ENCODE data around the gene CYTH4. TPM values are rescaled to one million over a fixed set of nuclear protein-coding genes. Genes with fewer than 3 reads are reported as not detected.

The CYTH4 gene
- total and polyA plus RNA-seq, 2 of the 13 experiments (the other 11 are each of a cell fraction or from before 2014, with no cell fraction given): not detected

GRCh38 chr22:37275622-37276021 lies 6.7 kb upstream of the CYTH4 start:
- WGBS (ENCODE audit: low lambda C conversion rate): 0% methylated on average over 5 of the region's 5 CpGs
- POLR2A ChIA-PET: no interaction called here
- FAIRE-seq: no peak

More at GRCh38 chr22:37275622-37276021, 6.7 kb upstream of the CYTH4 start:
- BruUV-seq (replicated peaks): no TSS peak
- no peaks in the 10 kb centered on the region for H3K36me3 ChIP-seq (replicated peaks in 1 of 2; ENCODE audit: control insufficient read depth in 1 of 2, insufficient read depth in 2 of 2, low read length in 2 of 2)
- H3K27me3 ChIP-seq (ENCODE audit: control insufficient read depth in 1 of 2, insufficient read depth in 2 of 2, low read length in 2 of 2): peaks cover 3 to 44% of the 10 kb centered on the region in 2 experiments; a peak in 4 of 5 replicates
- intact Hi-C loops (cut with micrococcal nuclease; ENCODE audit: unreplicated experiment): no loop called here
- in situ Hi-C loops (cut with HindIII; ENCODE audit: extremely low pct_ligation_motif_present, low pct_unique_long_range_greater_than_20kb): no loop called here
- ATAC-seq (no peak), DNase-seq (ENCODE audit: low spot score) (no peak)
- no peak overlapping the region for H2AFZ ChIP-seq (ENCODE audit: low read length)
- H3K4me3 ChIP-seq (replicated peaks in 1 of 3; ENCODE audit: insufficient read depth in 1 of 3, low read depth in 2 of 3, low read length in 3 of 3): no peak overlapping the region
- no peaks in the 10 kb centered on the region for H4K20me1 ChIP-seq (ENCODE audit: insufficient read depth, low read length)
- no peak overlapping the region for H3K4me2 ChIP-seq (ENCODE audit: low read depth, low read length)
- no peak overlapping the region for H3K9ac ChIP-seq (ENCODE audit: insufficient read depth, low read depth, low read length)
- TF ChIP-seq ZNF598 (CRISPR knock-in tag; IDR thresholded peaks at IDR 0.05; ENCODE audit: borderline replicate concordance): no peak
- TF ChIP-seq AKAP8 (CRISPR knock-in tag; IDR thresholded peaks at IDR 0.05): no peak
- TF ChIP-seq NR2F2 (IDR thresholded peaks at IDR 0.05; ENCODE audit: borderline replicate concordance, low read depth): no peak
- no peak for TF ChIP-seq UBTF (CRISPR knock-in tag; IDR thresholded peaks at IDR 0.05)
- no peak for TF ChIP-seq TBX2 (CRISPR knock-in tag; IDR thresholded peaks at IDR 0.05; ENCODE audit: borderline replicate concordance)
- TF ChIP-seq XBP1 (CRISPR knock-in tag; IDR thresholded peaks at IDR 0.05): no peak
- no peak for TF ChIP-seq TBL1XR1 (IDR thresholded peaks at IDR 0.05; ENCODE audit: borderline replicate concordance, low read length, partially characterized antibody)
- TF ChIP-seq ZNF674 (CRISPR knock-in tag; IDR thresholded peaks at IDR 0.05; ENCODE audit: low read depth): no peak
- TF ChIP-seq RXRB (CRISPR knock-in tag; IDR thresholded peaks at IDR 0.05; ENCODE audit: borderline replicate concordance): no peak
- TF ChIP-seq HNF1B (CRISPR knock-in tag; IDR thresholded peaks at IDR 0.05): no peak
- H3K4me1 ChIP-seq (ENCODE audit: insufficient read depth, low read length): no peaks in the 10 kb centered on the region; the same call in 1 of the 2 replicates
- H3K9me3 ChIP-seq (ENCODE audit: low read length): no peaks in the 10 kb centered on the region
- CTCF ChIA-PET (ENCODE audit: low intra/inter-chr PET ratio, low total read pairs): no interaction called here
- no peak overlapping the region for H3K27ac ChIP-seq (ENCODE audit: extremely low read length, insufficient read depth, low read length)
- H3K79me2 ChIP-seq (ENCODE audit: insufficient read depth, low read length): no peaks in the 10 kb centered on the region
